Ovary (tissue), 9 donors: ENCODE results near the gene LAPTM5. TPM values are rescaled to one million over a fixed set of nuclear protein-coding genes. Genes with fewer than 3 reads are reported as not detected.

ENCODE experiments used
- DNase-seq, 5 donors: peaks; one replicate each; pipeline ENCODE4 v3.0.0-alpha.2; 2019 to 2020
- H3K27ac ChIP-seq, 2 donors: fragments of 200-600 bp; one replicate each; pipeline versions ENCODE4 v1.5.1 to v1.8.0; 2019 to 2022
- H3K27me3 ChIP-seq: fragments of 200-600 bp; one replicate; pipeline ENCODE4 v1.8.0; 2022
- H3K36me3 ChIP-seq: fragments of 200-600 bp; sonication (generic); one replicate; pipeline ENCODE4 v1.5.1; 2019
- H3K4me1 ChIP-seq: one replicate; pipeline ENCODE4 v1.8.1; 2013; ENCODE audit warnings: mild to moderate bottlenecking, moderate library complexity; ENCODE audit not compliant: insufficient read depth
- H3K4me3 ChIP-seq: fragments of 200-600 bp; sonication (generic); one replicate; pipeline ENCODE4 v1.5.1; 2017
- H3K9me3 ChIP-seq, 2 donors: fragments of 200-600 bp in 1 of 2; sonication (generic) in 1 of 2; one replicate each; pipeline versions ENCODE4 v1.5.1 to v1.8.1; 2013 to 2019; ENCODE audit warnings: mild to moderate bottlenecking in 1 of 2, moderate library complexity in 1 of 2
- EP300 ChIP-seq: sonication (generic); formaldehyde crosslinking; IDR thresholded peaks from one replicate; pipeline ENCODE4 v1.6.1; 2017; ENCODE audit warnings: antibody characterized with exemption
- POLR2A ChIP-seq: fragments of 450-650 bp; IDR thresholded peaks from one replicate; pipeline ENCODE4 v1.6.1; 2017; ENCODE audit warnings: antibody characterized with exemption, mild to moderate bottlenecking, moderate library complexity
- WGBS, 3 donors: extraction: QIAGEN DNeasy Blood & Tissue Kit in 1 of 3; methylation state at CpG; one replicate each; pipeline versions ENCODE4 v1.1.5 to v1.1.7; 2013 to 2017; 5-methylcytosine and 5-hydroxymethylcytosine counted together
- intact Hi-C, 4 donors: fragments of 100-400 bp; cut with DNase I; formaldehyde crosslinking; loops; one replicate each; pipeline versions ENCODE4 v1.11.0 to v1.15.1; 2022 to 2023
- polyA plus RNA-seq, 2 donors: library from polyadenylated mRNA; stranded (reverse); fragments of 200-250 nt in 1 of 2; fragments of 350-450 nt in 1 of 2; fragmentation: Illumina TruSeq in 1 of 2; extraction: RNeasy Lipid Tissue Mini Kit (QIAGEN cat#74804) in 1 of 2; gene quantifications; one replicate each; pipeline ENCODE4 v1.2.3, GENCODE V29; 2013 to 2014
- total RNA-seq, 7 donors: library from RNA; depleted of rRNA in 2 of 7; stranded (reverse); fragments of >200 nt in 2 of 7; fragmentation: NEBNext Ultra II Directional in 3 of 7; extraction: Animal tissue kit (Norgen Biotek cat#: 25700) in 3 of 7; gene quantifications; one replicate each; pipeline versions ENCODE4 v1.1.0 to v1.2.4, GENCODE V29; 2016 to 2023
- TF ChIP-seq, protein P1 (sequence below), 3 donors: fragments of 450-650 bp in 2 of 3; fragments of 200-600 bp in 1 of 3; IDR thresholded peaks; one replicate each; pipeline versions ENCODE4 v1.5.1 to v1.8.0; 2016 to 2022; ENCODE audit warnings: antibody characterized with exemption in 3 of 3, mild to moderate bottlenecking in 1 of 3
- donor health status: DM: no; HTN: no; CAD: no; lungs with moderate emphysema.
- donor health status: DM: no; HTN: no; CAD: no.
- donor health status: Bipolar disorder and iron deficiency.
- donor health status: DM: yes; HTN: yes; CAD: no.
- donor health status: DM: no; HTN: no; CAD: no.
- donor health status: DM: yes; HTN: yes; CAD: no.

LAPTM5 gene
- total and polyA plus RNA-seq, 9 donors: 15.3 to 103 (median 20.3) TPM

- H3K4me3 ChIP-seq: no peak overlapping the region
- no peaks in the 10 kb centered on the region for H3K9me3 ChIP-seq
- TF ChIP-seq POLR2A (no peak), EP300 (no peak)
- TF ChIP-seq, protein P1, sequence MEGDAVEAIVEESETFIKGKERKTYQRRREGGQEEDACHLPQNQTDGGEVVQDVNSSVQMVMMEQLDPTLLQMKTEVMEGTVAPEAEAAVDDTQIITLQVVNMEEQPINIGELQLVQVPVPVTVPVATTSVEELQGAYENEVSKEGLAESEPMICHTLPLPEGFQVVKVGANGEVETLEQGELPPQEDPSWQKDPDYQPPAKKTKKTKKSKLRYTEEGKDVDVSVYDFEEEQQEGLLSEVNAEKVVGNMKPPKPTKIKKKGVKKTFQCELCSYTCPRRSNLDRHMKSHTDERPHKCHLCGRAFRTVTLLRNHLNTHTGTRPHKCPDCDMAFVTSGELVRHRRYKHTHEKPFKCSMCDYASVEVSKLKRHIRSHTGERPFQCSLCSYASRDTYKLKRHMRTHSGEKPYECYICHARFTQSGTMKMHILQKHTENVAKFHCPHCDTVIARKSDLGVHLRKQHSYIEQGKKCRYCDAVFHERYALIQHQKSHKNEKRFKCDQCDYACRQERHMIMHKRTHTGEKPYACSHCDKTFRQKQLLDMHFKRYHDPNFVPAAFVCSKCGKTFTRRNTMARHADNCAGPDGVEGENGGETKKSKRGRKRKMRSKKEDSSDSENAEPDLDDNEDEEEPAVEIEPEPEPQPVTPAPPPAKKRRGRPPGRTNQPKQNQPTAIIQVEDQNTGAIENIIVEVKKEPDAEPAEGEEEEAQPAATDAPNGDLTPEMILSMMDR (IDR thresholded peaks at IDR 0.05): no peak
- no peak for DNase-seq
- WGBS, 3 donors: 83 to 91% (median 88%) methylated on average over 8 of the region's 8 CpGs
- H3K36me3 ChIP-seq: no peaks in the 10 kb centered on the region
- H3K4me1 ChIP-seq: no peaks in the 10 kb centered on the region
- no peaks in the 10 kb centered on the region for H3K27me3 ChIP-seq
- no peak overlapping the region for H3K27ac ChIP-seq
- intact Hi-C loops: no loop called here
These were observed 5.5 kb downstream of the LAPTM5 start for GRCh38 chr1:30751830-30752650.

- no peak overlapping the region for H3K27ac ChIP-seq
- WGBS, 3 donors: 84 to 87% (median 85%) methylated on average over 10 of the region's 10 CpGs
- H3K9me3 ChIP-seq: no peaks in the 10 kb centered on the region
- intact Hi-C loops: no loop called here
- no peak overlapping the region for H3K4me3 ChIP-seq
- no peaks in the 10 kb centered on the region for H3K36me3 ChIP-seq
- no peaks in the 10 kb centered on the region for H3K27me3 ChIP-seq
- H3K4me1 ChIP-seq: no peaks in the 10 kb centered on the region
- no peak for TF ChIP-seq POLR2A
- TF ChIP-seq, protein P1 (IDR thresholded peaks at IDR 0.05): no peak
- TF ChIP-seq EP300: no peak
- no peak for DNase-seq
These were observed 6.8 kb downstream of the LAPTM5 start for GRCh38 chr1:30750731-30751291.

GRCh38 chr1:30749691-30750583 is 7.6 kb downstream of the LAPTM5 start:
- H3K36me3 ChIP-seq: no peaks in the 10 kb centered on the region
- H3K27ac ChIP-seq: no peak overlapping the region
- intact Hi-C loops: no loop called here
- H3K27me3 ChIP-seq: no peaks in the 10 kb centered on the region
- no peaks in the 10 kb centered on the region for H3K4me1 ChIP-seq
- no peak overlapping the region for H3K4me3 ChIP-seq
- 85 to 87% (median 86%) methylated on average over 23 of the region's 23 CpGs for WGBS, 3 donors
- DNase-seq: no peak
- no peaks in the 10 kb centered on the region for H3K9me3 ChIP-seq
- TF ChIP-seq POLR2A: no peak
- TF ChIP-seq, protein P1 (IDR thresholded peaks at IDR 0.05): no peak
- TF ChIP-seq EP300: no peak

GRCh38 chr1:30748699-30749401 is 8.7 kb downstream of the LAPTM5 start:
- Histone ChIP-seq H3K27me3 (no peaks in the 10 kb centered on the region), H3K36me3 (no peaks in the 10 kb centered on the region), H3K4me1 (no peaks in the 10 kb centered on the region), H3K27ac (no peak overlapping the region), H3K4me3 (no peak overlapping the region), H3K9me3 (no peaks in the 10 kb centered on the region)
- no peak for DNase-seq
- TF ChIP-seq, protein P1 (IDR thresholded peaks at IDR 0.05): no peak
- no peak for TF ChIP-seq POLR2A
- no peak for TF ChIP-seq EP300
- WGBS, 3 donors: 80 to 81% (median 80%) methylated on average over 16 of the region's 16 CpGs
- intact Hi-C loops: no loop called here
